NCI-H2171 treated with DMSO at 0.1 percent for 48 hours (cell line): Measurements from ENCODE around the gene TBC1D2B.

Source experiments
- DNase-seq: peaks from one replicate; lab custom pipeline; 2025; lab: John Stamatoyannopoulos, UW

Gene TBC1D2B

DNA sequence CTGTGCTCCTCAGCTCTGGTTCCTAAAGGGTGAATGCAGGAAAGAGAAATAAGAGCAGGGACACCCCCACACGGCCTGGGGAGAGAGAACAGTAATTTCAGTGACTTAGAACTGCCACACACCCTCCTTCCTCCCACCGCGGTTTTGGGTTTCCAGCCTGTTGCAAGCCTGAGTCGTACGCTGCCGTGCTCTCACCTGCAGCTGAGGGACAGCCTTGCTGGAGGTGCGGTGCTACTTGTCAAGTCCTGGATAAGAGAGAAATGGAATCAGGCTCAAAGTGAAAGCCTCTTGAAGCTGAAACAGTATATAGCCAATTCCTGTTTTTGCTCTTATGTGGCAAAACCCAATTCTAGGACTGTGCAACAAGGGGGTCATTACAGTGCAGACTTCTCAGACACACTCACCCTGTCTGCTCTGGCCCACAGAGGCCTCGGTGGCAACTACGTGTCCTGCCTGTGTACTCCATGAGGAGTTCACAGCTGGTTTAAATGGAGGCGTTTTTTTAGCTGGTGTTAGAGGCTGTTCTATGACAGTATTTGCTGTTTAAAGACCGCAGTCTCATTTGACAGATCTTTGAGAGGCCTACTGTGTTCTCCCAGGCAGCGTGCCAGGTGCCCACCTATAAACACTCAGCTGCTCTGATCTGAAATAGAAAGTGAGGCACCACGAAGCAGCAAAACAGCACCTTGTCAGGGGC, 42.9 kb downstream of the TBC1D2B start:
- DNase-seq, result peak; percentile 45

DNA sequence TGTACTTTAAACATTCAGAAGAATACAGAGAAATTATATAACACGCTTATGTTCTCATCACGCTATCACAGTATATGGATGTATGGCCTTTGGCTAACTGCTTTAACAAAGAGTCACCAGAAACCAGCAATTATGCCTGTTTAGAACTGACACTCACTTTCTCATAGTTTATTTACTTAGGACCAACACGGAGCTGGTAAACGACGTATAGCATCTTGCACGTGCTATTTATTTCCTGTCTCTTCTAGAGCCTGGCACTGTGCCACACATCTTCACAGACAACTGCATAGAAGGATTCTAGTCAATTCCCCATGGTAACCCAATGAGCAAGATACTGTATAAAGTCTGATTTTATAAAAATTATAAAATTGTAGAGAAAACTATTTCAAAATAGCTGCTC, 43.6 kb downstream of the TBC1D2B start:
- DNase-seq, result peak; percentile 53

DNA sequence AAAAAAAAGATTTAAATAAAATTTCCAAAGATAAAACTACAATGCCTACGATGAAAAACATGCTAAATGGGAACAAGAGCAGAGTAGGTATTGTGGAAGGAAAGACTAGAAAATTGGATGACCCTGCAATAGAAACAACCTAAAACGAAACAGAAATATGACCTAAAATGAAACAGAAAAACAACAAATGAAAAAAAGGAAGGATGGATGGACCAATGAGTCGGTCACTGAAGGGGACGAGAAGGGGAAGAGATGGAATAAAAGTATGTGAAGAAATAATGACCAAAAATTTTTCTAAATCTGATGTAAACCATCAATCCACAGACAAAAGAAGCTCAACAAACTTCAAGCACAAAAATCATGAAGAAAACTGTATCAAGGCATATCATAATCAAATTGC, 44.8 kb downstream of the TBC1D2B start:
- no peak for DNase-seq

DNA sequence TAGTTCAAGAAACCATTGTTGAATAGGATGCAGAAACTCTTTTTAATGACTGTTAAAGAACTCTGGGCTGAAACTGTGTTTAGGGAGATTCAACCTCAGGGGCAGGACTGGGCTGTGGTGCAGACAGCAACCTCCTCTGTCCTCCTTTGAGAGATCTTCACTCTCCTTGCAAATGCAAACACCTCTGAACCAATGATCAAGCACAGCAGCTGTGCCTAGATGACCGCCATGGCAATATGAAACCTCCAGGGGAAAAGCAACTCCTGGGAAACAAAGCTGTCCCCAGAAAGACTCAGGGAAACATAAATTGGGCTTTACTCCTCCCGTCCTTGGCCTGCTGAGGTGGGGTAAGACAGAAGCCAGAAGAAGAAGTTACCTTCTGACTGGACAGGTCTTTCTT, 52.6 kb downstream of the TBC1D2B start:
- DNase-seq, result no peak

DNA sequence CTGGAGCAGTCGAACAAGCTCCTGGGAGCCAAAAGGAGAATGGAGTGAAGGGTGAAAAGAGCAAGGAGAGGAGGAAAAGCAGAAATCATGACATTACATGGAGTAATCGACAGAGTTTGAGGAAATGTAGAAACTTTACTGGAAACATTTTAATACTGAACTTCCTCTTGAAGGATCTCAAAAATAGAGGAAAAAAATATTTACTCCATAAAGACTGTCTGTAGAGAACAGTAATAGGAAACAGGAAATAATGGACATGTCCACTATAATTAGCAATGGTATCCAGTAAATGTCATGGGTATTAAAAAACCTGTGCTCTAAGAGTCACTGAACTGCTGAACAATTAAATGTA, 53.0 kb downstream of the TBC1D2B start:
- no peak for DNase-seq

DNA sequence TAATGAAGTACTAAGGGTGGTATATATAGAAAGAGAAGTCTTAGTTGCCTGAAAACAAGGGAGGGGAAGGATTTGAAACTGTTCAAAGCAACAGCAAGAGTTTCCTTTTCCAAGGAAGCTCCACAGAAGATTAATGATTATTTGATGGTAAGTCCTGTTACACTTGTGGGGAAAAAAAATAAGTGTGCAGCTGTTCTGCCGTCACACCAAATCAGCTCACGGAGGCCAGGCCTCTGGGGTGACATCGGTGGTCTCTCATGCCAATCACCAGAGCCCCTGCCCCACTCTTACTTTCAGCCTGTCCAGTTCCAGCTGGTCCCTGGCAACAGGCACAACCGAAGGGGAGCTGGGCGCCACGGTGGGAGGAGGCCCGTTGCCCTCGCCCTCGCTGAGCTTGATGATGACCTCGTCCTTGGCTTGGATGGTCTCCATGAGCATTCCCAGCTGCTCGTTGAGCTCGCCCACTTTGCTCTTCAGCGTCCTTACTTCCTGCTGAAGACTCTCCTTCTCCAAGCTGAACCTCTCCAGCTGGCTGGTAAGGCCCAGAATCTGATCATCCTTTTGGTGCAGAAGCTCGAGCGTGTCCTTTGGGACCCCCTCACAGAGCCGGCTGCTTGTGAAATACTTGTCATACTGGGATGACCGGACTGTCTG, 53.5 kb downstream of the TBC1D2B start:
- DNase-seq, result no peak

DNA sequence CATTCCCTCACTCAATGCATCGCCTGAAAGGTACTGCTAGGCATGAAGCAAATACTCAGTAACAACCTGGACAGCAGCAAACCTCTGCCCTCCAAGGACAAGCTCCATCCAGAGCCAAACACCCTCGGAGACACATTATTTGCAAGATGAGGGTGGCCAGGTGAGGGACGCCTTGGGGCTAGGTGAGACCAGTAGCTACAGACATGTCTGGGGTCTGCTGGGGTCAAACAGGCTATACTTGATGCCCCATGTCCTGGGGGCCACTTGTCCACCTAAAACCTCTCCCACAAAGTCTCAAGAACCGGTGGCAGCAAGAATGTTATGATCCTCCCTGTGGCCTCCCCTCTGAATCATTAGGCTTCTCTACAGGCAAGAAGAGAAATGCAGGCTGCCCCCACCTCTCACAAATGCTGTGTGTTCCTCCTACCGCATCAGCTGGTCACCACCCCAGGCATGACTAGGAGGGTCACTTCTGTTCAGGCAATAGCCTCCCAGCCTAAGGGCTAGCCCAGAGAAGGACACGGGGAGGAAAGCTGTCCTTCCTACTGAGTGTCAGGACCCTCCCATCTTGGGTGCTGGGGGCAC, 54.3 kb downstream of the TBC1D2B start:
- no peak for DNase-seq

DNA sequence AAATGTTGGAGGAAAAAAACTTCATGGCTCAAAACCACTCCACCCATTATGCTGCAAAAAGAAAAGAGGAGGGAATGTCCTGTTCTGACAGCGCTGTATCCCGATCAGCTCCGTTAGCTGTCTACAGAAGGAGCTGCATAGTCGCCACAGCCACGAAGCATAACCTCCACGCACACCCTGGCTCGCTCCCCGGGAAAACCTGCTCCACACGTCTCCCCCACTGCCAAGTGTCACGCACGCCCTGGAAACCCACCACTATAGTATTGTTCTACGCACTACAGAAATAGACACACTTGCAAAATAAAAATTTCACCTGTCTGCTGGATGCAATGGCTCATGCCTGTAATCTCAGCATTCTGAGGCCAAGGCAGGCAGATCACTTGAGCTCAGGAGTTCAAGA, 55.8 kb downstream of the TBC1D2B start:
- DNase-seq, result no peak

DNA sequence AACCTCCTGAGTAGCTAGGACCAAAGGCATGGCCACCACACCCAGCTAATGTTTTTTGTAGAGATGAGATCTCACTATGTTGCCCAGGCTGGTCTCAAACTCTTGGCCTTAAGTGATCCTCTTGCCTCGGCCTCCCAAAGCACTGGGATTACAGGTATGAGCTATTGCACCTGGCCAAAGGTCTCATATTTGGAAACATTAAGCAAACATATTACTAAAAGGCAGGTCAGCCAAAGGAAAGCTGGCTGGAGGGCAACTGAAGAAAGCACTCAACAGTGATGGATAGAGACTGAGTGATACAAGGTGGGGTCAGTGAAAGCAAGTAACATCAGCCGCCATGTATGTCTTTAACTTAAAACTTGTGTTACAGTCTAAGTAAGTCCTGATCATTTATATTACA, 57.5 kb downstream of the TBC1D2B start:
- DNase-seq, result no peak

DNA sequence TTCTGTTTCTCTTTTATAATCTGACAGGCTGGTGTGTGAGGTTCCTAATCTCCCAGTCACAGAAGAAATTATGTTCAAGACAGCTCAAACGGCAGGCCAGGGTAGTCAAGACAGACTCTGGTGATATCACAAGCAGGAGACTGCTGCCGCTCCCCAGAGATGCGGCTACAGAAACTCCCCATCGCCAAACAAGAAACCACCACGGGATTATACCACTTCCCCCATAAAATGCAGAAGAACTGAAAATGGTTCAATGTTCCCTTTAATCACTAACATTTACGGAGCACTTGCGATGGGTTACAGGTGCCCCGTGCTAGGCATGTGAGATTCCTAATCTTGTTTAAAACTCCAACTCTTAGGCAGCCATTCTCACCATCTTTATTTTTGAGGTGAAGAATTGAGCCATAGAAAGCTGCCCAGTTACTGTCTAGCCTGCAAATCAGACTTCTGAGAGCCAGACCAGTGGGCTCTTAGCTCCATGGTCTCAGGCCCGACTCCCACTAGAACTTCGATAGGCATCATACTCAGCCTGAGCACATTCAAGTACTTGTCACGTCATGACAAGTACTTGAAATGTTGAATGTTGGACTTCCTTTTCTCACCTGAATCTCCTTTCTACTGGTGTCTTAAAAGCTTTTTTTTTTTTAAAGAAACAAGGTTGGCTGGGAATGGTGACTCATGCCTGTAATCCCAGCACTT, 58.4 kb downstream of the TBC1D2B start:
- no peak for DNase-seq

DNA sequence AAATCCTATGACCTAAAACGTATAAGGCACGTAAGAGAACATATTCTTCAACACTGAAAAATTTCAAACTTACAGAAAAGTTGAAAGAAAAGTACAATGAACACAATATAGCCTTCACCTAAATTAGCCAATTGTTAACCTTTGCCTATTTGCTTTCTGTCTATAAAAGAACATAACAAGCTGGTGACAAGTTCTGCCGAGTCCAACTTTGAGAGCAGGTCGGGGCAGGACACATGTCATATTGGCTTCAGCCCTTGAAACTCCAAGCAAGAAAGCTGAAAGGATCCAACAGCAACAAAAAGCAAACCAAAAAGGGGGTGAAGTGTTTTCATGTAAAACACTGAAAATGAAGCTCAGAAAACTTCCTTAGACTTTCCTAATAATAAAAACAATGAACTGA, 59.1 kb downstream of the TBC1D2B start:
- DNase-seq, result no peak

DNA sequence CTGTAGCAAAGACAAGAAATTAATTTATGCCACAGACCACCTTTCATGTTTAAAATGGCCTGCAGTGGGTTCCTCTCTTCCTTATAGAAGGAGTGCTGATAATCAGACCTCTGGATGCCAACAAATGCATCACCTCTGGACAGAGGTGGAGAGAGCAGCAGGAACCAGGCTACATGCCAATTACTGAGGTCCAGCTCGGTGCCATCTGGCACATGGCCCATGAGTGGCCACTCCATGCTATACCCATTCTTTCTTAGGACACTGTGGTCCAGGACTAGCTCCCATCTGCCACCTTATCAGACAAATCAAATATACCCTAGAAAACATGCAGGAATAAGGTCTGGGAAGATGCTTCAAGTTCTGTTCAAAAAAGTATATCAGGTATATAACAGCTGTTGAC, 60.7 kb downstream of the TBC1D2B start:
- DNase-seq, result no peak

DNA sequence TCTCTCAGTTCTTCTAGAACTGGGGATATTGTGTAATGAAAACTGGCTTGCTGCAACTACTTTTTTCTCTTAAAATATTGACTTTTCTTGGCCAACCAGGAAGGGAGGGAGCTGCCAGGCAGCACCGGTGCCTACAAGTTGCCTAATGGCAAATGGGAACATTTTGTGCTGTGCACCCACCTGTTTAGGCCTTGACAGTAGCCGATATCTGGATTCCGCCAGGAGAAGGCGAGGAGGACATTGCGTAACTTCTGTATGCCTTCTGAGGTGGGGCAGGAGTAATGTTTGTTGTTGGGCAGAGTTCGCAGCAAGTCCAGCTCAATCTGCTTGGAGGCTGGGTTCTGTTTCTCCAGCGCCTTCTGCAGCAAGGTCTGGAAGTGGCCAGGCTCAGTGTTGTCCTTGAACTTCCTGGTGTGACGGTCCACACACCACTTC, 64.9 kb downstream of the TBC1D2B start:
- no peak for DNase-seq

DNA sequence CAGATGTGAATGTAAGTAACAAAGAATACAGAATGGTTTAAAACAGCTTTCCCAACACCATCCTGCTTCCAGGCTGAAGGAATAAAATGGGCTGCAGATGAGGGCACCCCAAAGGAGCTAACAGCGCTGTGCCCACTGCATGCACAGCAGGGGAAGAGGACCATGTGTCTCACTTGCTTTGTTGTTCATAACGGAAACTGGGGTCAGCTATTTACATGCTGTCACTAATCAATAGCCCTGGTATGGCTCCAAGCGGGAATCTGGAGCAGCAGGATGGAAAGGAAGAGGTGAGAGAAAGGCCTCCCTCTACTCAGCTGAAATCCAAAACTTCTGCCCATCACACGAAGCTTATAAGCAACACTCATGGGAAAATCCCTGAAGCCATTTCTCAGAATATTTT, 67.4 kb downstream of the TBC1D2B start:
- DNase-seq, result no peak

DNA sequence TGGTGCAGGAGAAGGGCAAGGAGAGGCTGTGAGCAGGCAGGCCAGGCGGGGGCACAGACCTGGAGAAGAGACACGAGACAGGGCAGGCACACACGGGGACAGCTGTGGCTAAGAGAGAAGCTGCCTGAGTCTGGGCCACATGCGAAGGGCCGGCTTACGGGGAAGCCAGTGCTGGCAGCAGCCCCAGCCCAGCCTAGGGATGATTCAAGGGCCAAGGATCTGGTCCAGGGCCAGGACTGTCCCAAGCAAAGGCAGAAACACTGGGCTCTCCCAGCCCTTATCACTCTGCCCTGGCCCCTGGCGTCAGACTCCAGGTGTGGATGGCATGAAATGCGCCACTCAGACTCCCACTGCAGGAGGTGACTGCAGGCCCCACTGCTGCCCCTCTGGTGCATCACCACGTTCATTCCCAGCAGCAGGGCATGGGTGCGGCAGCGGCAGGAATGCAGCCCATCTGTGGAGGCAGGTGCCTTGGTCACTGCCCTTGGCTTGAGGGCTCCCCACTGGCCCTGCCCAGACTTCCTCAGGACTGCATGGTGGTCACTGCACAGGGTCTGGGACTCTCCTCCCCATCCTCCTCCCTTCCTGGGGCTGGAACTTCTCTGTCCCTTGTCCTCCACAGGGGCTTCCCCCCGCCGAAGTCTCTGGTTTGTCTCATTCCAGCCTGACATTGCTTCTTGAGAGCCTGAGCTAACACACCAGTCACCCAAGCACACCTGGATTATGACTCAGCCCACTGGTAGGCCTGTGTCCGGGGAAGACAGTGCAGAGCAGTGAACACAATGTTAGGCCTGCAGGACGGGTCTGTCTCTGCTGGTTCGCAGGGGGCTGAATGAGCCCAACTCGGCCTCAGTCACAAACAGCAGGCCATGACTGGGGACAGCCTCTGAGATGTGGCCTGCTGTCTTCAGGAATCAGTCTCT, 69.3 kb downstream of the TBC1D2B start:
- DNase-seq, result no peak

DNA sequence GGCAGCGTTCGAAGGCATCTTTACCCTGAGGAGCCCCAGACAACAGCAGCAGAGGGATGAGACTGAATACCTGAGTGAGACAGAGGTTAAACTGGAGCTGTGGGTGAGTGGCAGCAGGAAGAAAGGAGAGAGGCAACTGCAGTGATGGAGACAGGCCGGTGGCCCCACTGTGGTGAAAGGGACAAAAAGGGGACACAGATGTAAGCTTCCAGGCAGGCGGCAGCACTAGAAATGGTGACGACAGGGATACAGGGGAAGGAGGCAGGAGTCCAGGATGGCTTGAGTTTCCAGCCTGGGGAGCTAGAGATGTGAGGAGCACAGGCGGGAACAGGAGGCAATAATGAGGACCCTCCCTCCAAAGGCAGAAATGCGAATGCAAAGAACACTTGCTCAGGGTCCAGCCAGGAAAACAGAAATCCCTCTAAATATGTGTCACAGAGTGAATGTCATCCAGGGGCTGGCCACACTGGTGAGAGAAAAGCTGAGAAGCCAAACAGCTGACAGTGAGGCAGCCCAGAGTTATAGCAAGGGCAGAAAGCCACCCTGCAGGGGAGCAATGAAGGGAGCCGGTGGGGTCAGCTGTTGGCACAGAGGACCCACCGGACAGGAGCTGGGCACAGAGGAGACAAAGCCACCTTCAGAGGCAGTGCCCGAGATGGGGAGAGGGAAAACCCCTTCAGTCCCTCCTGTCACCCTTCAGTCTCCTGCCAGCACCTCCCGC, 70.1 kb downstream of the TBC1D2B start:
- no peak for DNase-seq

DNA sequence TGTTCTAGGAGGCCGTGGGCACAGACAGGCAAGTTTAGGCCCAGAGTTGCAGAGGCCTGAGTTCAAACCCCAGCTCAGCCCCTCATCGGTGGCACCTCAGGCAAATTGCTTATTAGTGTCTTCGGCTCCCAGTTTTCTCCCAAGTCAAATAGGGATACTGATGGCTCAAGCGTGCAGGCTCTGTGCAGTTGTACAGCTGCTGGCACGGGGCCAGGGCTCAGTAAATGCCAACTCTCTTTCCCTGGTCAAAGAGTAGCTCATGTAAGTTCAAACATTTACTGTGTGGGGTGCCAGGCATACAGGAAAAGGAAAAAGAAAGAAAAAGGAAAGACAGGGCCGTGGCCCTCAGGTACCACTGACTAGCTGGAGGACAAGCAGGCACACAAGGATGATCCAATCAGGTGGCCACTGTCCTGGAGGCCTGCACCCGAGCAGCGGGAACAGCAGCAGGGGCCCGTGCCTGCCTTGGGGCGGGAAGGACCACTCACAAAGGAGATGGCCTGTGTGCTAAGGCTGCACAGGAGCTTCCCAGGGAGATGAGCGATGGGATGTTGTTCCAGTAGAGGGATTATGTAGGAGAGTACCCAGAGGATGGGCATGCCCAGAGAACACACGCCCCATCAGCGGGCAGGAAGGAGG, 70.8 kb downstream of the TBC1D2B start:
- DNase-seq, result no peak

DNA sequence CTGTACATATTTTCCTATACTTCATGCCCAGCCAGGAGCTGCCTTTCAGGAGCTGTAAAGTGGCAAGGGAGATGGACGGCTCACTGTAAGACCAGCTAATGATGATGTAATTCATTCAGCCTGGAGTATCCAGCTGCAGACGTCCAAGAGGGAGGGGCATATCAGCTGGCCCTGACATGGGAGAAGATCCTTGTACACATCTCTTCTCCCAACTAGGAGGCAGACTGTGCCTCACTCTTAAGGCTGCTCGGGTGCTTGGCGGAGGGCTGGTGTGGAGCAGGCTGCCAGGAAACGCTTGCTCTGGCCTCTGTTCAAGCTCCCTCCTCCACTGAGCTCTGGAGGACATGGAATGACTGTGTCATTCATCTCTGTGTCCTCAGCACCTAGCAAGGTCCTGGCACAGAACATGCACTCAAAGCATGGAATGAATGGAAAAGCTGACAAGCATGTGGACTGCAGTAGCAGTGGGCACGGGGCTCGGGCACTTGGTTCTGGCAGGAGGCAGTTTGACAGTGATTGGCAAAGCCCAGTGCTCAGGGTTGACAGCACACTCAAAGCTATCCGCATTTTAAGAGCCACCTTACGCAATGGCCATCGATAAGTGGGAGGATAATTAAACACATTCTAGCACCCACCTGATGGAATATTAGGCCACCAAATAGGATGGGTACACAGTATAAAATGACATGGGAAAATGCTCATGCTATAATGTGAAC, 72.4 kb downstream of the TBC1D2B start:
- DNase-seq, result peak; percentile 39

DNA sequence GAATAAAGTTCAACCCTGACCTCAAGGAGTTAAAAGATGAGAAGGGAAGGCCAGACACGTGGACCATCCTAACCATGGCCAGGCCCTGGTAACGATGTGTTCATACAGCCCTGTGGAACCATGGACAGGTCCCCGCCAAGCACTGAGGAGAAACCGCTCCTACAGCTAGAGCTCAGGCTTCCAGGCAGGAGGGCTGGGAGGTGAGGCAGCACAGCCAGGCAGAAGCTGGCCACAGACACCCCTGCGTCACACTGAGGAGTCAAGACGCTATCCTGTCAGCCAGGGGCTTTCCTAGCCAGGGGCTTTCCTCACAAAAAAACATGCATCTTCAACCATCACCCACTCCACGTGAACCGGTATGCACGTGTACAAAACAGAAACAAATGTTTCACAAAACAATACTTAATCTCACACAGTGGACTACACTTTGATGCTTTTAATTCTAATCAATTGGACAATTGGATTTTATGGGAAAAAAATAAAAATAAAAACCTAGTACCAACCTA, 73.2 kb downstream of the TBC1D2B start:
- DNase-seq, result no peak

DNA sequence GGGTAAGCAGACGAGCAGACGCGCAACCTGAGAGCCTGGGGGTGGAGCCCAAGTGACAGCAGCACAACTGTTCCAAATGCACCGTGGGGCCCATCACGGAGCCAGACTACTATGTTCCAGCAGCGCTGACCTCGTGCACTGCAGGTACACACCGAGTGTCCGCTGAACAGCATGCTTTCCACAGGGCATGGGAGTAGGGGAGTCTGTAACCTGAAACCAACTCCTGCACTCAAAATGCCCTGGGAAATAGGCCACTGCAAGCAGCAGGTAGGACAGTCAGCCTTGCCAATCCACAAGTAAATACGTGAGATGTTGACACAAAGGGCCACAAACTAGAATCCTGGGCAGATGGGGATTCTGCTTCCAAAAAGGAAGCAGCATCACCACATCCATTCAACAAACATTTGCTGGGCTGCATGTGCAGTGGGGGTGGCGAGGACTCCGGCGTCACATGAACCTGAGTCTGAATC, 73.9 kb downstream of the TBC1D2B start:
- peak; percentile 95 for DNase-seq
